ENCODE results near the gene RANBP17. TPM values are rescaled to one million over a fixed set of nuclear protein-coding genes. Genes with fewer than 3 reads are reported as not detected.

RANBP17 gene
- total and polyA plus RNA-seq, 2 donors (not counting 1 experiment from before 2014, with no cell fraction given): 3.1 to 3.5 TPM

- peaks cover 75% of the 10 kb centered on the region for H3K27me3 ChIP-seq (ENCODE audit: control insufficient read depth, insufficient read depth, low read length)
- no peak overlapping the region for H3K4me3 ChIP-seq (replicated peaks in 1 of 4; ENCODE audit: control extremely low read depth in 1 of 4, insufficient read depth in 1 of 4, low read depth in 3 of 4, low read length in 4 of 4)
- H3K36me3 ChIP-seq (ENCODE audit: control insufficient read depth, insufficient read depth, low read length): no peaks in the 10 kb centered on the region
- no peak overlapping the region for H3K4me2 ChIP-seq (ENCODE audit: extremely low read depth, insufficient read depth, low read length)
- no peaks in the 10 kb centered on the region for H3K4me1 ChIP-seq (ENCODE audit: control insufficient read depth, extremely low read depth, insufficient read depth, low read length)
- H3K9ac ChIP-seq (ENCODE audit: insufficient read depth, low read length): no peak overlapping the region
- H3K27ac ChIP-seq (ENCODE audit: insufficient read depth, low read length): no peak overlapping the region
- no peak for DNase-seq (ENCODE audit: low read depth in 2 of 2)
- no peaks in the 10 kb centered on the region for H3K79me2 ChIP-seq (ENCODE audit: control insufficient read depth, insufficient read depth, low read length)
- H3K9me3 ChIP-seq (ENCODE audit: control insufficient read depth, insufficient read depth, low read depth, low read length): no peaks in the 10 kb centered on the region
- no peaks in the 10 kb centered on the region for H4K20me1 ChIP-seq (ENCODE audit: control insufficient read depth, extremely low read depth, insufficient read depth, low read length)
- TF ChIP-seq, protein P1, sequence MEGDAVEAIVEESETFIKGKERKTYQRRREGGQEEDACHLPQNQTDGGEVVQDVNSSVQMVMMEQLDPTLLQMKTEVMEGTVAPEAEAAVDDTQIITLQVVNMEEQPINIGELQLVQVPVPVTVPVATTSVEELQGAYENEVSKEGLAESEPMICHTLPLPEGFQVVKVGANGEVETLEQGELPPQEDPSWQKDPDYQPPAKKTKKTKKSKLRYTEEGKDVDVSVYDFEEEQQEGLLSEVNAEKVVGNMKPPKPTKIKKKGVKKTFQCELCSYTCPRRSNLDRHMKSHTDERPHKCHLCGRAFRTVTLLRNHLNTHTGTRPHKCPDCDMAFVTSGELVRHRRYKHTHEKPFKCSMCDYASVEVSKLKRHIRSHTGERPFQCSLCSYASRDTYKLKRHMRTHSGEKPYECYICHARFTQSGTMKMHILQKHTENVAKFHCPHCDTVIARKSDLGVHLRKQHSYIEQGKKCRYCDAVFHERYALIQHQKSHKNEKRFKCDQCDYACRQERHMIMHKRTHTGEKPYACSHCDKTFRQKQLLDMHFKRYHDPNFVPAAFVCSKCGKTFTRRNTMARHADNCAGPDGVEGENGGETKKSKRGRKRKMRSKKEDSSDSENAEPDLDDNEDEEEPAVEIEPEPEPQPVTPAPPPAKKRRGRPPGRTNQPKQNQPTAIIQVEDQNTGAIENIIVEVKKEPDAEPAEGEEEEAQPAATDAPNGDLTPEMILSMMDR (conservative IDR thresholded peaks at IDR 0.05 in 1 of 2, IDR thresholded peaks at IDR 0.05 in 1 of 2; ENCODE audit: low read depth in 1 of 2, low read length in 2 of 2): no peak
- TF ChIP-seq EZH2 (IDR thresholded peaks at IDR 0.05; ENCODE audit: low read length, missing control alignments): peak; percentile 81
- H2AFZ ChIP-seq (ENCODE audit: low read length): no peak overlapping the region
These were observed 447.7 kb downstream of the RANBP17 start for GRCh38 chr5:171309276-171310211.

GRCh38 chr5:171310212-171310818 is 448.5 kb downstream of the RANBP17 start:
- Histone ChIP-seq H4K20me1 (ENCODE audit: control insufficient read depth, extremely low read depth, insufficient read depth, low read length) (no peaks in the 10 kb centered on the region), H3K9ac (ENCODE audit: insufficient read depth, low read length) (no peak overlapping the region), H3K27ac (ENCODE audit: insufficient read depth, low read length) (no peak overlapping the region), H3K36me3 (ENCODE audit: control insufficient read depth, insufficient read depth, low read length) (no peaks in the 10 kb centered on the region), H3K9me3 (ENCODE audit: control insufficient read depth, insufficient read depth, low read depth, low read length) (no peaks in the 10 kb centered on the region), H3K4me2 (ENCODE audit: extremely low read depth, insufficient read depth, low read length) (no peak overlapping the region), H3K79me2 (ENCODE audit: control insufficient read depth, insufficient read depth, low read length) (no peaks in the 10 kb centered on the region), H3K4me3 (replicated peaks in 1 of 4; ENCODE audit: control extremely low read depth in 1 of 4, insufficient read depth in 1 of 4, low read depth in 3 of 4, low read length in 4 of 4) (no peak overlapping the region), H3K4me1 (ENCODE audit: control insufficient read depth, extremely low read depth, insufficient read depth, low read length) (no peaks in the 10 kb centered on the region), H2AFZ (ENCODE audit: low read length) (no peak overlapping the region), H3K27me3 (ENCODE audit: control insufficient read depth, insufficient read depth, low read length) (peaks cover 78% of the 10 kb centered on the region)
- no peak for DNase-seq (ENCODE audit: low read depth in 2 of 2)
- TF ChIP-seq, protein P1 (conservative IDR thresholded peaks at IDR 0.05 in 1 of 2, IDR thresholded peaks at IDR 0.05 in 1 of 2; ENCODE audit: low read depth in 1 of 2, low read length in 2 of 2): peak in 1 of 2 donors; percentile 39
- peak; percentile 72 for TF ChIP-seq EZH2 (IDR thresholded peaks at IDR 0.05; ENCODE audit: low read length, missing control alignments)

GRCh38 chr5:171310819-171311321 is 449.1 kb downstream of the RANBP17 start:
- H2AFZ ChIP-seq (ENCODE audit: low read length): no peak overlapping the region

More at GRCh38 chr5:171310819-171311321, 449.1 kb downstream of the RANBP17 start:
- H3K79me2 ChIP-seq (ENCODE audit: control insufficient read depth, insufficient read depth, low read length): no peaks in the 10 kb centered on the region
- H3K27me3 ChIP-seq (ENCODE audit: control insufficient read depth, insufficient read depth, low read length): peaks cover 83% of the 10 kb centered on the region
- H4K20me1 ChIP-seq (ENCODE audit: control insufficient read depth, extremely low read depth, insufficient read depth, low read length): no peaks in the 10 kb centered on the region
- H3K36me3 ChIP-seq (ENCODE audit: control insufficient read depth, insufficient read depth, low read length): no peaks in the 10 kb centered on the region
- no peak overlapping the region for H3K4me3 ChIP-seq (replicated peaks in 1 of 4; ENCODE audit: control extremely low read depth in 1 of 4, insufficient read depth in 1 of 4, low read depth in 3 of 4, low read length in 4 of 4)
- H3K27ac ChIP-seq (ENCODE audit: insufficient read depth, low read length): no peak overlapping the region
- DNase-seq (ENCODE audit: low read depth in 2 of 2): no peak
- H3K4me1 ChIP-seq (ENCODE audit: control insufficient read depth, extremely low read depth, insufficient read depth, low read length): no peaks in the 10 kb centered on the region
- H3K4me2 ChIP-seq (ENCODE audit: extremely low read depth, insufficient read depth, low read length): no peak overlapping the region
- no peak overlapping the region for H3K9ac ChIP-seq (ENCODE audit: insufficient read depth, low read length)
- TF ChIP-seq, protein P1 (conservative IDR thresholded peaks at IDR 0.05 in 1 of 2, IDR thresholded peaks at IDR 0.05 in 1 of 2; ENCODE audit: low read depth in 1 of 2, low read length in 2 of 2): no peak
- TF ChIP-seq EZH2 (IDR thresholded peaks at IDR 0.05; ENCODE audit: low read length, missing control alignments): peak; percentile 92
- H3K9me3 ChIP-seq (ENCODE audit: control insufficient read depth, insufficient read depth, low read depth, low read length): no peaks in the 10 kb centered on the region

All from fibroblast of lung (primary cell).